WERI-Rb-1 (cell line): Measurements from ENCODE around the gene ARMC7.

ENCODE experiments used
- DNase-seq: peaks from one replicate; pipeline ENCODE4 v3.0.0-alpha.2; 2020
- H3K27ac ChIP-seq: fragments of 250-450 bp; sonication (Bioruptor Pico); 2 replicates; pipeline ENCODE4 v1.5.1; 2020; ENCODE audit warnings: mild to moderate bottlenecking, moderate library complexity
- H3K27me3 ChIP-seq: fragments of 250-450 bp; sonication (Bioruptor Pico); 2 replicates; pipeline ENCODE4 v1.5.1; 2021; ENCODE audit warnings: mild to moderate bottlenecking, low read depth, moderate library complexity; ENCODE audit not compliant: insufficient read depth, severe bottlenecking
- H3K36me3 ChIP-seq: fragments of 250-450 bp; sonication (Bioruptor Pico); 2 replicates; pipeline ENCODE4 v1.5.1; 2020; ENCODE audit warnings: mild to moderate bottlenecking, moderate library complexity
- H3K4me3 ChIP-seq: 2 replicates; pipeline ENCODE4 v1.5.1; 2011; ENCODE audit warnings: low read depth, mild to moderate bottlenecking, control low read depth, low read length
- H3K9me3 ChIP-seq: fragments of 250-450 bp; sonication (Bioruptor Pico); 2 replicates; pipeline ENCODE4 v1.5.1; 2021; ENCODE audit warnings: mild to moderate bottlenecking, moderate library complexity; ENCODE audit not compliant: severe bottlenecking
- CTCF ChIP-seq: IDR thresholded peaks from 2 replicates; pipeline ENCODE4 v1.5.1; 2011; ENCODE audit warnings: low read depth, mild to moderate bottlenecking, control low read depth, inconsistent platforms, low read length

The ARMC7 gene

DNA sequence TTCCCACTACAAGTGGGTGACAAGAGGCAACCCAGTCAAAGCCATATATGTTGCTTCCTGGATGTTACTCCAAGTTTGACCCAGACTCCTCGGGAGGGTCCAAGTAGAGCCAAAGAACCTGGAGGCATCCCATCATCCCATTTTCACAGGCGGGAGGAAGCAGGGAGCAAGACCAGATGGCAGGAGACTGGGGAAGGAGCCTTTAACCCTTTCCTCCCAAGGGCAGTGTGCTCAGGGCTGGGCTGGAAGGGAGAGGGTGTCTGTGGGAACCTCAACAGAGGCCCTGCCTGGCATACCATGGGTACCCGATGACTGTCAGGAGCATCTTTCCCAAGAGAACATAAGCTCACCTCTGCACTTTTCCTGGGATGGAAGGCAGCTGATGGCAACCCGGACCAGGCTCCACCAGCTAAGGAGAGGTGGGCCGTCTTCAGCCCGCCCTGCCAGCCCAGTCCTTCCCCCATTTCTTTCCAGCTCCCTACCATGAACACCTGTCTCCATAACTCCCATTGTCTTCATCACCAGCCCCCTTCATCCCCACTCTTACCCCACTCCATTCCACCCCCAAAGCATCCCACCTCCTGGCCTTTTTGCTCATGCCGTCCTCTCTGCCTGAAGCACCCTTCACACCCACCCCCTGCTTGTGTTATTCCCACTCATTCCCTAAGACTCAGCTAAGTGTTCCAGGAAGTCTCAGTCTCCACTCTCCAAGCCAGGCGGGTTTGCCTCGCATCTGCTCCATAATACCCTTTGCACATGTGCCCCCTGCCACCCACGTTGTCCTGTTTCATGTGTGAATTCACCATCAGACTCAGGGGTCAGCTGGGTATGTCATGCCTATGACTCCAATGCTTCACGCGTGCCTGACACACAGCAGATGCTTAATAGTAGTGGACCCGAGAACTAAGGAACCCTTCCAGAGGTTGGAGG is 27.9 kb upstream of the ARMC7 start:
- no peaks in the 10 kb centered on the region for H3K27me3 ChIP-seq
- H3K27ac ChIP-seq: no peak overlapping the region
- no peak overlapping the region for H3K4me3 ChIP-seq
- H3K36me3 ChIP-seq: no peaks in the 10 kb centered on the region
- no peak for DNase-seq
- H3K9me3 ChIP-seq: no peaks in the 10 kb centered on the region
- TF ChIP-seq CTCF: no peak

GRCh38 chr17:75082683-75083082 is 27.1 kb upstream of the ARMC7 start:
- Histone ChIP-seq H3K27me3 (no peaks in the 10 kb centered on the region), H3K27ac (no peak overlapping the region), H3K4me3 (no peak overlapping the region), H3K9me3 (no peaks in the 10 kb centered on the region), H3K36me3 (no peaks in the 10 kb centered on the region)
- TF ChIP-seq CTCF: no peak
- DNase-seq: no peak

DNA sequence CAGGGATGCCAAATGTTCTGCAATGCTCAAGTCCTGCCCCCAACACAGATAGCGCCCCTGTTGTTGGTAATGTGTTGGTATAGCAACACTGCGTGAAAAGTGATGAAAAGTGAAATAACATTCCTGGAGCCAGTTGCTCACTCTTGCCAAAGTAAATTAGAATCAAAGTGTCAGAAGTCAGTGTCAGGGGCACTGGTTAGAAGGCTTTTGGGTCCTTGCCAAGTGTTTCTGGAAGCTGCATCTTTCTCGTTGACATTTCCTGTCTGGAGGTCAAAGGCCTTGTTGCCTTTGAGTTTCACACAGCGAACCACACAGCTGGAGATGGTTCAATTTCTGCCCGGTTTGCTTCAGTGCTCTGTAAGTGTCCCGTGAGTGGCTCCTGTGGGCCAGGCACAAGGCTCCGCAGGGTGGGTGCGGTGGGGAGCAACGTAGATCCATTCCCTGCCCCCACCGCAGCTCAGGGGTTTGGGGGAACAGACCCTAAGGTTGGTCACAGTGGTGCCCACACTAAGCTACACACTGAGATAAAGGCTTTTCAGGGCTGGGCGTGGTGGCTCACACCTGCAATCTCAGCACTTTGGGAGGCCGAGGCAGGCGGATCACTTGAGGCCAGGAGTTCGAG is 25.6 kb upstream of the ARMC7 start:
- H3K4me3 ChIP-seq: no peak overlapping the region
- no peak for DNase-seq
- H3K27me3 ChIP-seq: no peaks in the 10 kb centered on the region
- TF ChIP-seq CTCF: no peak
- no peak overlapping the region for H3K27ac ChIP-seq
- H3K36me3 ChIP-seq: no peaks in the 10 kb centered on the region
- H3K9me3 ChIP-seq: no peaks in the 10 kb centered on the region

DNA sequence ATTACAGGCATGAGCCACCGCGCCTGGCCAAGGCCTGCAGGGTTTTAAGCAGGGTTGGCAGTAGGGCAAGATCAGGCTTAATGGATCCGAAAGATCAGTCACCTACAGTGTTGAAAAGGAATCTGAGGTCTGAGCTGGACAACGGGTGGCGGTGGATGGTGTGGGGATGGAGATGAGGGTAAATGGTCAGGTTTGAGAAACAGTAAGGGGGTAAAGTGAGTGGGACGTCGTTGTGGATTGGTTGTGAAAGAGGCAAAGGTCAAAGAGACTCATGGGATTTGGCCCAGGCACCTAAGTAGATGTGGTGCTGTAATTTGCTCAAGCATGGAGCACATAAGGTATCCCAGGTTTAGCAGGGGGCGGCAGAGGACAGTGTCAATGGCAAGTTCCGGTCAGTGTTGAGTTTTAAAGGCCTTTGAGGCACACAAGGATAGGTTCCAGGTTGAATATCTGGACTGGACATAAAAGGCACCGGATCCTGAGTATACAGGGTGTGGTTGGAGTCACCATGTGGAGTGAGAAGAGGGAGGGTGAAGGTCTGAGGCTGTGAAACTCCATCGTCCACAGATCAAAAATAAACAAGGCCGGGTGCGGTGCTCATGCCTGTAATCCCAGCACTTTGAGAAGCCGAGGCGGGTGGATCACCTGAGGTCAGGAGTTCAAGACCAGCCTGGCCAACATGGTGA is 23.1 kb upstream of the ARMC7 start:
- no peaks in the 10 kb centered on the region for H3K27me3 ChIP-seq
- DNase-seq: no peak
- no peaks in the 10 kb centered on the region for H3K36me3 ChIP-seq
- H3K4me3 ChIP-seq: no peak overlapping the region
- TF ChIP-seq CTCF: no peak
- H3K9me3 ChIP-seq: no peaks in the 10 kb centered on the region
- no peak overlapping the region for H3K27ac ChIP-seq

DNA sequence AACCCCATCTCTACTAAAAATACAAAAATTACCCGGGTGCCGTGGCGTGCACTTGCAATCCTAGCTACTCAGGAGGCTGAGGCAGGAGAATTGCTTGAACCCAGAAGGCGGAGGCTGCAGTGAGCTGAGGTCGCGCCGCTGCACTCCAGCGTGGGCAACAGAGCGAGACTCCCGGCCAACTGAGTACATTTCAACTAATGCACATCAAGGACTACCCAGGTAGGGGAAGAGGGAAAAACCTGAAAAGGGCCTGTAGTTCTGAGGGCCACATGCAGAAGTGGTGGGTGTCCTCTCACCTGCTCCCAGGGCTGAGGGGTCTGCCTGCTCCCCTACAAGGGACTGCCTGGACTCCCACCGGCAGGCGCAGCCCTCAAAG is 22.6 kb upstream of the ARMC7 start:
- no peak for DNase-seq
- Histone ChIP-seq H3K27me3 (no peaks in the 10 kb centered on the region), H3K9me3 (no peaks in the 10 kb centered on the region), H3K4me3 (no peak overlapping the region), H3K27ac (no peak overlapping the region), H3K36me3 (no peaks in the 10 kb centered on the region)
- no peak for TF ChIP-seq CTCF
